ENCODE results near the gene MYLK. TPM values are rescaled to one million over a fixed set of nuclear protein-coding genes. Genes with fewer than 3 reads are reported as not detected.

The MYLK gene
- polyA plus RNA-seq, 4 donors: 129 to 170 (median 136) TPM

DNA sequence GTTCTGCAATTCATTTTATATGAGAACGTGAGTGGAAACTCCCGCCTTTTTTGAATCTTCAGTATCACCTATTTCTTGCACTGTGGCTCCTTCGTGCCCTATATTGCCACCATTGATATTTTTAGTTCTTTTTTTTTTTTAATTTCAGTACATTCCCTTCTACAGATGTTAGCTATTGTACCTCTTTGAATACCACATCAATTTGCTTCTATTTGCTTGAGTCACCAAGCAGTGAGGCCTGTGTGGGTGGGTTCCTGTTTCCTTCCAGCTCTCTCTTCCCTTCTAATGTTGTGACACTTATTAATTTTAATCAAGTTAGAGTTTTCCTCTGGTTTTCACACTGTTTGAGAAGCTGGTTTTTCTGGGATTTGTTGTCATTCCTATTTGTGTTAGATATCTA, 308.0 kb downstream of the MYLK start:
- DNase-seq (ENCODE audit: low read depth in 4 of 4, low spot score in 3 of 4): no peak

- DNase-seq (ENCODE audit: low read depth in 4 of 4, low spot score in 3 of 4): no peak
Measured at GRCh38 chr3:123571973-123572365, 312.2 kb downstream of the MYLK start.

- DNase-seq (ENCODE audit: low read depth in 4 of 4, low spot score in 3 of 4): no peak
Measured at GRCh38 chr3:123571264-123571972, 312.7 kb downstream of the MYLK start.

DNA sequence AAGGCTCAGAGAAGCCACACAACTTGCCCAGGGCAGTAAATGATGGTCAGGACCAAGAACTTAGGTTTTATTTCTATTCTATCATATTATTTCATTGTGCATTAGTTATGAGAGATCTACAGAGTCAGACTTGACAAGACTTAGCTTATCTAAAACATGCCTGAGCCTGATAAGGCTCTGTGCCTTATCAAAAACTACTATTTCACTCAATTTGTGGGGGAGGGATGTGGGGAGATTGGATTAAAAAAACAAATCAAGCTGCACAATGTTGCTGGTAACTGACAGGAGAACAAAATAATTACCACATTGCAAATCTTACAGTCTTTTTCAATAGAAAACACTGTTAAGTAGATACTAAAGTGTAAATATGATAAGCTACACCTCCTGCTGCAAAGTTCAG, 315.3 kb downstream of the MYLK start:
- DNase-seq (ENCODE audit: low read depth in 4 of 4, low spot score in 3 of 4): no peak

DNA sequence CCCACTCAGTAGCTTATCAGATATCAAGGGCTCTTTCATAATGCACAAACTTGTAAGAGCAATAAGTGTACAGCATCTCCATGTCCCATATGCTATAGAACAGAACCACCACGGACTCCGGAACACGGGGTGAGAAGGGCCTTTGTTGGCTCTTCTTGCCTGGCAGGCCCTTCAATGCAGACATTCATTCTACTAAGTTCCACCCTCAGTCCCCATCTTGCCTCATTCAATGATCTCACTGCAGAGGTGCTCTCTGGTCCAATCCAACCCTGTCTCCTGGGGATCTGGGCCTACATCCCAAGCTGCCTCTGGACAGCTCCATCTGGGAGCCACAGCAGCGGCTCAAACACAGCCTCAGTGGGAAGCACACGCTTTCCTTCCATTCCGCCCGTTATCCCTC, 316.1 kb downstream of the MYLK start:
- no peak for DNase-seq (ENCODE audit: low read depth in 4 of 4, low spot score in 3 of 4)

- DNase-seq (ENCODE audit: low read depth in 4 of 4, low spot score in 3 of 4): no peak
Measured at GRCh38 chr3:123564056-123564455, 320.1 kb downstream of the MYLK start.

GRCh38 chr3:123562547-123562946, 321.6 kb downstream of the MYLK start:
- no peak for DNase-seq (ENCODE audit: low read depth in 4 of 4, low spot score in 3 of 4)

DNA sequence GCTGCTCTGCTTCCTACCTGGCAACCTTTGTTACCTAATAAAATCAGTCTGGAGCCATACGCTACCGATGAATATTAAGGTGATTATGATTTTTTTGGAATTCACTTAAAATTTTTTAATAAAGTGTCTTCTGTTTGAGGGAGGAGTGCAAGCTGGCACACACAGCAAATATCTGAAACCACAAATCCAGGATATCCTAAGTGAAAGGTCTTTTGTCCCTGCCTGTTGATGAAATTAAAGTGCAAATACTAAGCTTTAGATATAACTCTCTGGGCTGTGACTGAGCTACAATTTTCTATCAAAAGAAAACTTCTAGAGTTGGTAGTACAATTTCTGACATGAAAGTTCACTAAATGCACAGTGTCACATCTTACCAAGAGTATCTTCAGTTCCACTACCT, 322.9 kb downstream of the MYLK start:
- DNase-seq (ENCODE audit: low read depth in 4 of 4, low spot score in 3 of 4): no peak

Other genes with a start within 250 kb of the MYLK start
- gene CCDC14, start 76.9 kb upstream of the MYLK start, polyA plus RNA-seq (ENCODE audit: insufficient read length in 4 of 4): 100 to 1,000 TPM in 3 of 4 donors, 10 to 100 TPM in 1; 96.3 to 175 (median 150) TPM
- under 1 TPM in 2 of 4 donors, not detected in 2; 0.11 to 0.15 TPM for gene ROPN1, start 107.8 kb upstream of the MYLK start, polyA plus RNA-seq (ENCODE audit: insufficient read length in 4 of 4)
- gene KALRN, start 149.0 kb upstream of the MYLK start, polyA plus RNA-seq (ENCODE audit: insufficient read length in 4 of 4): 10 to 100 TPM; 18.8 to 28.1 (median 27.7) TPM

Measured in left renal pelvis (tissue), 4 donors.